ENCODE measurements around the gene BACE2. TPM values are rescaled to one million over a fixed set of nuclear protein-coding genes. Genes with fewer than 3 reads are reported as not detected.

Gene BACE2
- total RNA-seq, 1 experiment from 2014 or later, result 23.2 TPM

DNA sequence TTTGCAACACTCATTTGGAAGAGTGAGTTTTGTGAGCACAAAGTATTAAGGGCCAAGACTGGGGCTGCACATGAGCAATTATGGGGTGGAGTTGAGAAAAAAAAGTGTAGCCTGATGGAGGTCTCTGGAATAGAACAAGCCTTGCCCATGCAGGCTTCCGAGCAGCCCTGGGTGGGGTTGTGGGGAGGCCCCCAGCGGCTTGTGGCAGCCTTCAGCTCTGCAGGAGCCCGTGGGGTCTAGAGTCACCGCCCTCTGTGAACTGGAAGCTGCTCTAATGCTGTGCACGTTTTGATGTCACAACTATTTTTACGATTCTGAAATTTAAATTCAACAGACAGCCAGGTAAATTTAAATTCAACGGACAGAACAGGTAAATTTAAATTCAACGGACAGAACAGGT is 58.9 kb downstream of the BACE2 start:
- no peaks in the 10 kb centered on the region for H3K9me2 ChIP-seq (ENCODE audit: insufficient read depth)
- H3K4me2 ChIP-seq (ENCODE audit: low read length), result no peak overlapping the region
- H3K4me3 ChIP-seq (replicated peaks in 1 of 2; ENCODE audit: low read depth in 1 of 2, low read length in 2 of 2), result no peak overlapping the region
- ChIA-PET POLR2A (no interaction called here), RAD21 (ENCODE audit: low non-redundant PET in 1 of 2, low total read pairs in 2 of 2, uncharacterized antibody in 2 of 2, unreplicated experiment in 2 of 2) (no interaction called here), CTCF (no interaction called here)
- no peak overlapping the region for H3K9ac ChIP-seq (ENCODE audit: low read length)
- DNase-seq (ENCODE audit: low read depth, low spot score) (no peak), ATAC-seq (no peak)
- H3K36me3 ChIP-seq (ENCODE audit: control insufficient read depth in 1 of 2, insufficient read depth in 2 of 2, low read length in 2 of 2), result no peaks in the 10 kb centered on the region
- intact Hi-C loops (cut with micrococcal nuclease), result no loop called here
- H2AFZ ChIP-seq (ENCODE audit: low read depth, low read length, poor library complexity, severe bottlenecking), result no peak overlapping the region
- H3K79me2 ChIP-seq (ENCODE audit: insufficient read depth, low read length), result no peaks in the 10 kb centered on the region
- H3K4me1 ChIP-seq (ENCODE audit: control insufficient read depth in 1 of 2, insufficient read depth in 2 of 2, low read length in 2 of 2), result no peaks in the 10 kb centered on the region
- H3K27ac ChIP-seq (ENCODE audit: low read depth, low read length), result no peak overlapping the region
- no peaks in the 10 kb centered on the region for H3K27me3 ChIP-seq (ENCODE audit: insufficient read depth, low read length)
- H3K9me3 ChIP-seq (ENCODE audit: control insufficient read depth in 1 of 2, insufficient read depth in 1 of 2, low read depth in 1 of 2, low read length in 2 of 2), result no peaks in the 10 kb centered on the region
- BruUV-seq (replicated peaks), result no TSS peak
- no peaks in the 10 kb centered on the region for H4K20me1 ChIP-seq (ENCODE audit: insufficient read depth)
- TF ChIP-seq REST (IDR thresholded peaks at IDR 0.05; ENCODE audit: low read depth), result no peak
- TF ChIP-seq ZNF274 (IDR thresholded peaks at IDR 0.05; ENCODE audit: low read depth, low read length), result no peak
- TF ChIP-seq JUND (IDR thresholded peaks at IDR 0.05), result no peak
- TF ChIP-seq CEBPB (IDR thresholded peaks at IDR 0.05; ENCODE audit: low read depth), result no peak
- no peak for TF ChIP-seq SP1 (IDR thresholded peaks at IDR 0.05; ENCODE audit: low read depth)
- no peak for TF ChIP-seq EZH2 (IDR thresholded peaks at IDR 0.05)
- TF ChIP-seq ELF1 (IDR thresholded peaks at IDR 0.05; ENCODE audit: borderline replicate concordance, low read depth), result no peak
- no peak for TF ChIP-seq ZFX (IDR thresholded peaks at IDR 0.05)
- no peak for TF ChIP-seq YY1 (IDR thresholded peaks at IDR 0.05; ENCODE audit: extremely low read depth, insufficient replicate concordance, low read depth, low read length)
- TF ChIP-seq EGR1 (IDR thresholded peaks at IDR 0.05; ENCODE audit: low read depth), result no peak
- no peak for TF ChIP-seq POLR2AphosphoS5 (IDR thresholded peaks at IDR 0.05; ENCODE audit: low read depth, low read length)
- no peak for TF ChIP-seq RAD21 (IDR thresholded peaks at IDR 0.05; ENCODE audit: low read depth)
- TF ChIP-seq, protein P1, sequence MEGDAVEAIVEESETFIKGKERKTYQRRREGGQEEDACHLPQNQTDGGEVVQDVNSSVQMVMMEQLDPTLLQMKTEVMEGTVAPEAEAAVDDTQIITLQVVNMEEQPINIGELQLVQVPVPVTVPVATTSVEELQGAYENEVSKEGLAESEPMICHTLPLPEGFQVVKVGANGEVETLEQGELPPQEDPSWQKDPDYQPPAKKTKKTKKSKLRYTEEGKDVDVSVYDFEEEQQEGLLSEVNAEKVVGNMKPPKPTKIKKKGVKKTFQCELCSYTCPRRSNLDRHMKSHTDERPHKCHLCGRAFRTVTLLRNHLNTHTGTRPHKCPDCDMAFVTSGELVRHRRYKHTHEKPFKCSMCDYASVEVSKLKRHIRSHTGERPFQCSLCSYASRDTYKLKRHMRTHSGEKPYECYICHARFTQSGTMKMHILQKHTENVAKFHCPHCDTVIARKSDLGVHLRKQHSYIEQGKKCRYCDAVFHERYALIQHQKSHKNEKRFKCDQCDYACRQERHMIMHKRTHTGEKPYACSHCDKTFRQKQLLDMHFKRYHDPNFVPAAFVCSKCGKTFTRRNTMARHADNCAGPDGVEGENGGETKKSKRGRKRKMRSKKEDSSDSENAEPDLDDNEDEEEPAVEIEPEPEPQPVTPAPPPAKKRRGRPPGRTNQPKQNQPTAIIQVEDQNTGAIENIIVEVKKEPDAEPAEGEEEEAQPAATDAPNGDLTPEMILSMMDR (IDR thresholded peaks at IDR 0.05 in 2 of 3, conservative IDR thresholded peaks at IDR 0.05 in 1 of 3; ENCODE audit: borderline replicate concordance in 1 of 3, insufficient read depth in 1 of 3, low read depth in 2 of 3, low read length in 2 of 3), result no peak
- TF ChIP-seq MAX (IDR thresholded peaks at IDR 0.05), result no peak
- TF ChIP-seq EZH2phosphoT487 (IDR thresholded peaks at IDR 0.05; ENCODE audit: borderline replicate concordance), result no peak

Measured in HCT116 (cell line).